Measurements from ENCODE around the gene SPAG16. TPM values are rescaled to one million over a fixed set of nuclear protein-coding genes. Genes with fewer than 3 reads are reported as not detected.

Gene SPAG16
- total and polyA plus RNA-seq, 5 donors = 19.9 to 28.7 (median 23.2) TPM

GRCh38 chr2:213559053-213559452, 274.8 kb downstream of the SPAG16 start:
- no peak for DNase-seq
- Histone ChIP-seq H3K27ac (ENCODE audit: low read length) (no peak overlapping the region), H3K9me3 (ENCODE audit: control insufficient read depth, low read length) (no peaks in the 10 kb centered on the region), H3K27me3 (ENCODE audit: control insufficient read depth, insufficient read depth) (no peaks in the 10 kb centered on the region), H3K4me1 (ENCODE audit: control insufficient read depth, insufficient read depth, low read length) (no peaks in the 10 kb centered on the region), H3K4me3 (ENCODE audit: low read length) (no peak overlapping the region)
- ATAC-seq = no peak
- WGBS = 43% methylated on average over 5 of the region's 5 CpGs
- intact Hi-C loops (cut with DNase I) = no loop called here

GRCh38 chr2:213561759-213562158, 277.5 kb downstream of the SPAG16 start:
- Histone ChIP-seq H3K9me3 (ENCODE audit: control insufficient read depth, low read length) (no peaks in the 10 kb centered on the region), H3K4me1 (ENCODE audit: control insufficient read depth, insufficient read depth, low read length) (no peaks in the 10 kb centered on the region), H3K27me3 (ENCODE audit: control insufficient read depth, insufficient read depth) (no peaks in the 10 kb centered on the region), H3K4me3 (ENCODE audit: low read length) (no peak overlapping the region), H3K27ac (ENCODE audit: low read length) (no peak overlapping the region)
- intact Hi-C loops (cut with DNase I) = no loop called here
- 84% methylated on average over 3 of the region's 3 CpGs for WGBS
- DNase-seq = no peak
- ATAC-seq = no peak

- Histone ChIP-seq H3K27ac (ENCODE audit: low read length) (peak overlapping the region; percentile 75), H3K9me3 (ENCODE audit: control insufficient read depth, low read length) (no peaks in the 10 kb centered on the region), H3K4me3 (ENCODE audit: low read length) (no peak overlapping the region), H3K4me1 (ENCODE audit: control insufficient read depth, insufficient read depth, low read length) (no peaks in the 10 kb centered on the region), H3K27me3 (ENCODE audit: control insufficient read depth, insufficient read depth) (no peaks in the 10 kb centered on the region)
- no peak for DNase-seq
- ATAC-seq = peak; percentile 22 to 23
- 56% methylated on average over 8 of the region's 8 CpGs for WGBS
- intact Hi-C loops (cut with DNase I) = no loop called here
Observed at GRCh38 chr2:213562539-213563180, 278.4 kb downstream of the SPAG16 start.

- DNase-seq (no peak), ATAC-seq (no peak)
- H3K9me3 ChIP-seq (ENCODE audit: control insufficient read depth, low read length) = no peaks in the 10 kb centered on the region
- H3K27me3 ChIP-seq (ENCODE audit: control insufficient read depth, insufficient read depth) = no peaks in the 10 kb centered on the region
- intact Hi-C loops (cut with DNase I) = no loop called here
- no peak overlapping the region for H3K4me3 ChIP-seq (ENCODE audit: low read length)
- no peaks in the 10 kb centered on the region for H3K4me1 ChIP-seq (ENCODE audit: control insufficient read depth, insufficient read depth, low read length)
- H3K27ac ChIP-seq (ENCODE audit: low read length) = no peak overlapping the region
Observed at GRCh38 chr2:213566846-213567245, 282.6 kb downstream of the SPAG16 start.

- Histone ChIP-seq H3K4me1 (ENCODE audit: control insufficient read depth, insufficient read depth, low read length) (no peaks in the 10 kb centered on the region), H3K27ac (ENCODE audit: low read length) (no peak overlapping the region), H3K4me3 (ENCODE audit: low read length) (no peak overlapping the region), H3K27me3 (ENCODE audit: control insufficient read depth, insufficient read depth) (no peaks in the 10 kb centered on the region), H3K9me3 (ENCODE audit: control insufficient read depth, low read length) (no peaks in the 10 kb centered on the region)
- WGBS = 87% methylated on average over 1 of the region's 1 CpG
- DNase-seq = no peak
- no peak for ATAC-seq
- intact Hi-C loops (cut with DNase I) = no loop called here
Observed at GRCh38 chr2:213609570-213610170, 325.4 kb downstream of the SPAG16 start.

GRCh38 chr2:213627054-213627710, 342.9 kb downstream of the SPAG16 start:
- intact Hi-C loops (cut with DNase I) = no loop called here
- ATAC-seq = no peak
- Histone ChIP-seq H3K9me3 (ENCODE audit: control insufficient read depth, low read length) (no peaks in the 10 kb centered on the region), H3K4me1 (ENCODE audit: control insufficient read depth, insufficient read depth, low read length) (no peaks in the 10 kb centered on the region), H3K4me3 (ENCODE audit: low read length) (no peak overlapping the region), H3K27ac (ENCODE audit: low read length) (no peak overlapping the region), H3K27me3 (ENCODE audit: control insufficient read depth, insufficient read depth) (no peaks in the 10 kb centered on the region)
- WGBS = 70% methylated on average over 5 of the region's 5 CpGs
- DNase-seq = no peak

GRCh38 chr2:213627835-213628460, 343.7 kb downstream of the SPAG16 start:
- Histone ChIP-seq H3K27ac (ENCODE audit: low read length) (no peak overlapping the region), H3K27me3 (ENCODE audit: control insufficient read depth, insufficient read depth) (no peaks in the 10 kb centered on the region), H3K9me3 (ENCODE audit: control insufficient read depth, low read length) (no peaks in the 10 kb centered on the region), H3K4me1 (ENCODE audit: control insufficient read depth, insufficient read depth, low read length) (no peaks in the 10 kb centered on the region), H3K4me3 (ENCODE audit: low read length) (no peak overlapping the region)
- ATAC-seq = no peak
- intact Hi-C loops (cut with DNase I) = no loop called here
- DNase-seq = no peak
- WGBS = 94% methylated on average over 2 of the region's 2 CpGs

- Histone ChIP-seq H3K4me3 (ENCODE audit: low read length) (no peak overlapping the region), H3K9me3 (ENCODE audit: control insufficient read depth, low read length) (no peaks in the 10 kb centered on the region), H3K4me1 (ENCODE audit: control insufficient read depth, insufficient read depth, low read length) (no peaks in the 10 kb centered on the region), H3K27me3 (ENCODE audit: control insufficient read depth, insufficient read depth) (no peaks in the 10 kb centered on the region), H3K27ac (ENCODE audit: low read length) (no peak overlapping the region)
- ATAC-seq (no peak), DNase-seq (no peak)
- intact Hi-C loops (cut with DNase I) = no loop called here
- WGBS = 39% methylated on average over 3 of the region's 3 CpGs
Observed at GRCh38 chr2:213640738-213641425, 356.6 kb downstream of the SPAG16 start.

GRCh38 chr2:213644926-213645325, 360.7 kb downstream of the SPAG16 start:
- Histone ChIP-seq H3K4me3 (ENCODE audit: low read length) (no peak overlapping the region), H3K27me3 (ENCODE audit: control insufficient read depth, insufficient read depth) (no peaks in the 10 kb centered on the region), H3K9me3 (ENCODE audit: control insufficient read depth, low read length) (no peaks in the 10 kb centered on the region), H3K27ac (ENCODE audit: low read length) (no peak overlapping the region), H3K4me1 (ENCODE audit: control insufficient read depth, insufficient read depth, low read length) (no peaks in the 10 kb centered on the region)
- DNase-seq = no peak
- intact Hi-C loops (cut with DNase I) = no loop called here
- ATAC-seq = no peak
- 81% methylated on average over 4 of the region's 4 CpGs for WGBS

- Histone ChIP-seq H3K9me3 (ENCODE audit: control insufficient read depth, low read length) (no peaks in the 10 kb centered on the region), H3K27me3 (ENCODE audit: control insufficient read depth, insufficient read depth) (no peaks in the 10 kb centered on the region), H3K27ac (ENCODE audit: low read length) (no peak overlapping the region), H3K4me1 (ENCODE audit: control insufficient read depth, insufficient read depth, low read length) (no peaks in the 10 kb centered on the region), H3K4me3 (ENCODE audit: low read length) (no peak overlapping the region)
- ATAC-seq = no peak
- intact Hi-C loops (cut with DNase I) = no loop called here
- WGBS = 84% methylated on average over 2 of the region's 2 CpGs
- DNase-seq = no peak
Observed at GRCh38 chr2:213649176-213649575, 364.9 kb downstream of the SPAG16 start.

- no peak overlapping the region for H3K4me3 ChIP-seq (ENCODE audit: low read length)
- no peaks in the 10 kb centered on the region for H3K9me3 ChIP-seq (ENCODE audit: control insufficient read depth, low read length)
- no peak for DNase-seq
- H3K27ac ChIP-seq (ENCODE audit: low read length) = no peak overlapping the region
- H3K4me1 ChIP-seq (ENCODE audit: control insufficient read depth, insufficient read depth, low read length) = no peaks in the 10 kb centered on the region
- ATAC-seq = no peak
- intact Hi-C loops (cut with DNase I) = no loop called here
- H3K27me3 ChIP-seq (ENCODE audit: control insufficient read depth, insufficient read depth) = no peaks in the 10 kb centered on the region
Observed at GRCh38 chr2:213664817-213665216, 380.6 kb downstream of the SPAG16 start.

Data from right cardiac atrium (tissue), 5 donors.